GM04503 (cell line): ENCODE data around the gene AIF1.
"Not testable (repeated sequence)": the region's sequence is repeated elsewhere in the genome, so short reads cannot be mapped to it uniquely, and the experiment has no call there.

Experiments
- DNase-seq: peaks from one replicate; pipeline ENCODE4 v3.0.0-alpha.2; 2012; ENCODE audit warnings: low read depth

The AIF1 gene

GRCh38 chr6:31580807-31581433 is 34.1 kb upstream of the AIF1 start:
- DNase-seq = no peak

DNA sequence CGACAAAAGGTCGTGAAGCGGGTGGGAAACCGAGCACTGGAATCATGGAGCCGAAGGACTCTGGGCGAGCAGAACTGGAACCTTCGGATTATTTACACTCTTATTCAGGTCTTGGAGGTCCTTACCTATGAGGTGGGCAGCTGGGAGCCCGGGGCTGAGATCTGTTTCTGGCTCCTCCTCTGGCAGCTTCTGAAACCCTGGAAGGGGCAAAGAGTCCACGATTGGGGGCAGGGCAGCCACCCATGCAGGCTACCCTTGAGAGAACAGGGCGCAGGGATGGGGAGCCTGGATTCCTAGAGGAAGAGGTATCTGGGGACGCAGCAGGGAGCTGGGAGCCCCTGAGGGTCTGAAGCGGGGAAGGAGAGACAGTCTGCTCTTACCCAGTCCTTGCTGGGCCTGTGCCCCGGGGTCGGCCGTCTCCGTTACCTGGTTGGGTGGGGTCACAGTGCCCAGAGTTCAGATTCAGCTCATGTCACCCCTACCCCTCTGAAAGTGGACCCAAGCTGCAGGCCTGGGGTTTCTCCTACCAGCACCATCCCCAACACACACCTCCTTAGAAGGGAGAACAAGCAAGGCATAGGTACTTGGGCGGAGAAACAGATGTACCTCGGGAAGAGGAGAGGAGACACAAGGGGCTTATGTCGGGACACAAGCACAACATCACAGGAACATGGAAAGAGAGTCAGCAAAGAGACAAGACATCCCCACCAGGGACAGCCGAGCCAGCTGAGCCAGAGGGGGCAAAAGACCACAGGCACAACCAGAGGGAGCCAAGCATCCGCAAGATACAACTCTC is 33.4 kb upstream of the AIF1 start:
- no peak for DNase-seq

GRCh38 chr6:31582230-31582643 is 32.8 kb upstream of the AIF1 start, which contains the start of gene LTB:
Gene LTB (minus strand): TSS chr6:31582424. CDS start chr6:31582417, 7 bp downstream.
- no peak for DNase-seq

DNA sequence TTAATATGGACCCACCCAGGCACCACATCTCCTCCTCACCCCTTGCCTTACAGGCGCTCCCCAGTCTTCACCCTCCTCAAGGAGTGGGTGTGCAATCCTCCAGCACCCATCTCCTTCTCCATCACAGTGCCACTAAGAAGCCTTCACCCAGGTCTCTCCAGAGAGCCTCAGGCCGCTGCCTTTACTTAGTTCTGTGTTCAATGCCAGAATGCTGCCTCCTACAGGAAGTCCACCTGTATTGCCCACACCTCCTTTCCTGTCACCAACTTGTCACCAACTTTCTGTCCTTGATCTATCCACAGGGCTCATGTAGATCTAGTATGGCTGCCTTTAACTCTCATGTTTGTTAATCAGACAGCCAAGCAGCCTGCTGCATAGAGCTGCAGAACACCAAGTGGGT is 29.5 kb upstream of the AIF1 start:
- DNase-seq = no peak

DNA sequence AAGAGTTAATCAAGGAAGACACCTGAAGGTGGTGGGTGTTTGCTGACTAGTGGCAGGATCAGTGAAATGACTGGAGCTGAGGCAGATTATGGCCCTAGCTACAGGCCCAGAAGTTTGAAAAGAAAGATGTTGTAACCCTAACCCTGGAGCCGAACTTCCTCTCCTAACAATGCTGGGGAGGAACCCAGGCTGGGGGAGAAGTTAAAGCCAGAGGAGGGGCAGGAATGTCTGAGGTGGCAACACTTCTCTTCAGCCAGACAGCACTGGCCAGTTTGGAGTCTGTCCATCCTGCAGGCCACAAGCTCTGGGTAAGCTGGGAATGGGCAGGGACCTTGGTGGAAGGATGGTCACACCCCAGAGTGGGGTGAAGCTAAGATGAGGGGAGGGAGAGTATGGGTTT is 29.0 kb upstream of the AIF1 start, which contains the start of gene LST1:
Gene LST1 (plus strand): TSS at position 270 of the 400 bp plus-strand sequence. CDS start 1,023 bp downstream, outside the sequence.
- no peak for DNase-seq

GRCh38 chr6:31586599-31587281 is 28.3 kb upstream of the AIF1 start:
- no peak for DNase-seq

GRCh38 chr6:31587791-31588777 is 26.9 kb upstream of the AIF1 start:
- no peak for DNase-seq

GRCh38 chr6:31588871-31589650 is 26.0 kb upstream of the AIF1 start:
- no peak for DNase-seq

GRCh38 chr6:31590691-31591090 is 24.3 kb upstream of the AIF1 start:
- not testable (repeated sequence) for DNase-seq

GRCh38 chr6:31592396-31592771 is 22.6 kb upstream of the AIF1 start:
- DNase-seq = no peak

- no peak for DNase-seq
Observed at GRCh38 chr6:31597006-31597405, 18.0 kb upstream of the AIF1 start.

DNA sequence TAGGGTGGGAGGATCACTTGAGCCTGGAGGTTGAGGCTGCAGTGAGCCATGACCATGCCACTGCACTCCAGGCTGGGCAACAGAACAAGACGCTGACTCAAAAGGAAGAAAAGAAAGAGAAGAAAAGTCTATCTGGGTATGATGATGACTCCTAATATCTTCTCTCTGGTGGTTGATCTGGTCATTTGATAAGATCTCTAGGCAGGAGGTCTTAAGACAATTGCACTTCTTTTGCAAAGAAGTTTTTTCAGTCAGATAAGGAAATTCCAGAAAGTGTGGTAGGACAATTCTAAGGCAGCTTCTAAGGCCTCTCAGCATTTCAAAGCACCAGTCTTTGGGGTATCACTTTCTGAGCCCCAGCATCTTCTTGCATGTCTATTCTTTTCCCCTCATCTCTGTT is 7.7 kb upstream of the AIF1 start:
- no peak for DNase-seq

DNA sequence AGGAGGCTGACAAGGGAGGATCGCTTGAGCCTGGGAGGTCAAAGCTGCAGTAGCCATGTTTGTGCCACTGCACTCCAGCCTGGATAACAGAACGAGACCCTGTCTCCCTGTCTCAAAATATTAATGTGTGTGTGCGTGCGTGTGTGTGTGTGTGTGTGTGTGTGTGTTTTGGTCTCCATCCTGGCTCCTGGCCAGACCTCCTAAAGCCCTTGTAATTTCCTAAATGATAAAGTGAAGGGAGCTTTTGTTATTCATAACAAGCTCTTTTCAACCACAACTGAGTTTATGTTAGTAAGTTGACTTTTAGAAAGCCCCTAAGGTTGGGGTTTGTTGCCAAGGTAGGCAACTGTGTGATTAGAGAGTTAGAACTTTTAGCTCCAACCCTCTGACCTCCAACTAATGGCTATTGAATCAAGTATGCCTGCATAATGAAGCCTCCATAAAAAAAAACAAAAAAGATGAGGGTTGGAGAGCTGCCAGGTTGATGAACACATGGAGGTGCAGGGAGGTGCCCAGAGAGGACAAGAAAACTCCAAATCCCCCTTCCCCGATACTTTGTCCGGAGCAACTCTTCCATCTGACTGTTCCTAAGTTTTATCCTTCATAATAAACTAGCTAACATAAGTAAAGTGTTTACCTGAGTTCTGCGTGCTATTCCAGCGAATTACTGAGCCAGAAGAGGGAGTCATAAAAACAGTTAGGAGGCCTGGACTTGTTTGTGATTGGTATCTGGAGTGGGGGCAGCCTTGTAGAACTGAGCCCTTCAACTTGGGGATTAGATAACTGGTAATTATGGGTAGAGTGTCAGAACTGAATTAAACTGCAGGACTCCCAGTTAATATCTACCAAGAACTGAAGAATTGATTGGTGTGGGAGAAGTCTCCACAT is 5.3 kb upstream of the AIF1 start:
- DNase-seq = no peak

GRCh38 chr6:31610968-31611367 is 4.1 kb upstream of the AIF1 start:
- DNase-seq = no peak

DNA sequence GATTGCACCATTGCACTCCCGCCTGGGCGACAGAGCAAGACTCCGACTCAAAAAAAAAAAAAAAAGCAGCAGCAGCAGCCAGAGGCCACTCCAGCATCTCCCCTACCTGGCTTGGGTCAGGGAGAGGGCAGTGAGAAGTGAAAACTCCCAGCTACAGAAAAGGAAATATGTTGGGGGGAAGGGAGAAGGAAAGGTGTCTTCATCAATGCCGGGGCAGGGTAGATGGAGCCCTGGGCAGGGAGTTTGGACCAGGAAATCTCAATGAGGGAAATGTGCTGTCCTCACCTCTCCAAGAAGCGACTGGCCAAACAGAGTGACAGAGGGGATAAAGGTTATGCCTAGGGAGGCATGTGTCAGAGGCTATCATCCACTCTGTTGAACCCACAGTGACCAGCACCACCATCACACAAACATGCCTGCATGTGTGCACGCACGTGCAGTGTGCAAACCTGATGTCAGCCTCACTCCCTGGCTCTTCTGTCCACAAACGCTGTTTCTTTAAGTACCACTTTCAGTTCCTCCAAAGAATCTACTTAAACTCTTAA is 887 bp upstream of the AIF1 start:
- no peak for DNase-seq

GRCh38 chr6:31615748-31616147 is 714 bp downstream of the AIF1 start:
- DNase-seq = no peak

DNA sequence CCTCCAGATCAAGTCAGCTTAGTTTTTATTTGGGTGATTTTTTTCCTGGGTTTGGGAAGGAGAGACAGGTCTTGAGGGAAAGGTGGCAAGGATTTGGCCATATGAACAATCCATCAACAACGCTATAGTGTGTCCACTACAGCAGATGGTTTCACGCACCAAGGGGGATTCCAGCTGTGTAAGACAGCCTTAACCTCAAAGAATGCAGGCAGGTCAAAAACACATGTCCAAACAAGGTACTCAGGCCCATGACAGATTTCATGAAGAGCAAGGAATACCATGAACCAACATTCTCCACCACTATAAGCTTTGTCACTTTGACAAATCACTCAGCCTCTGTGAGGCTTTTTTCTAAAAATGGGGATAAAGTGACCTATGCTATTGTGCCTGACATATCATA is 2.0 kb downstream of the AIF1 start:
- no peak for DNase-seq

DNA sequence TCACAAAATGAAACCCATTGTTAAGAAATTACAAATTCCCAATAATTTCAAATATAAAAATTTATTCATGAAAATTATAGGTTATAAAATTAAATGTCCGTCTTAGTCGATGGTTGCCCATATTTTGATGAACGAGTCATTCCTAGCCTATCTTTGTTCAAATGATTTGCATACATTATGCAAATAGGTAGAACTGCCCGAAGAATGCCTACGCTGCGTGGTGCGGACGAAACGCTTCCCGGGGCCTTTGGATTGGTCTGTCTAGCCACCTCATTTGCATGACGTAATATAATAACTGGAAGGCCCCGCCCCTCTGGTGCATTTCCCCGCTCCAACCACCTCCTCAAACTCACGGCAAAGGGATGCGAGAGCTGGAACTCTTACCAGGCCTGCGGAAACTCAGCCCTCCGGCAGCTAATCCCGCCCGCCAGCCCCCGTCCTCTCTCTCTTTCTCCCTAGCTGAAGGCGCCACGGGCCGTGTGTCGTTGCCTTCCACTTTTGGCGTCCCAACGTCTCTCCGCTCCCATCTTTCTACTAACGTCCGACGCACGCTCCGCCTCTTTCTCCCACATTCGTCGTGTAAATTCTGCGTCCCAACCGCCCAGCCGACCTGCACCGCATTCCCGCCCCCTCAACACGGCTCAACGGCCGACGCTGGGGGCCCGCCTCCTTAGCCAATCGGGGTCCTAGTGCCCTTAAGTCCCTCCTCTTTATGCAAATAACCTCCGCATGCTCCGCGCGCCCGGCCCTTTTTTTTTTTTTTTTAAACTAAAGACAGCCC is 5.0 kb downstream of the AIF1 start:
- peak; percentile 96 for DNase-seq
